ENCODE measurements around the gene SPAG8.

- TF ChIP-seq EP300 (IDR thresholded peaks at IDR 0.05; ENCODE audit: borderline replicate concordance in 1 of 2, control insufficient read depth in 1 of 2, low read depth in 2 of 2, low read length in 2 of 2) (no peak), MAX (IDR thresholded peaks at IDR 0.05; ENCODE audit: low read depth, low read length) (no peak), NKRF (conservative IDR thresholded peaks at IDR 0.05) (no peak), BCL11A (IDR thresholded peaks at IDR 0.05; ENCODE audit: low read depth, low read length) (no peak), ESRRA (IDR thresholded peaks at IDR 0.05; ENCODE audit: low read length) (no peak), CHD1 (IDR thresholded peaks at IDR 0.05; ENCODE audit: low read depth, low read length) (no peak), TARDBP (IDR thresholded peaks at IDR 0.05; ENCODE audit: borderline replicate concordance) (no peak), POLR2A (IDR thresholded peaks at IDR 0.05; ENCODE audit: low read depth, low read length) (no peak), GABPA (IDR thresholded peaks at IDR 0.05; ENCODE audit: low read depth) (no peak), REST (IDR thresholded peaks at IDR 0.05; ENCODE audit: low read depth, low read length) (no peak), CTCF (IDR thresholded peaks at IDR 0.05 in 2 of 3, conservative IDR thresholded peaks at IDR 0.05 in 1 of 3; ENCODE audit: control insufficient read depth in 2 of 3, extremely low read depth in 1 of 3, insufficient read depth in 1 of 3, low read depth in 3 of 3, low read length in 3 of 3) (no peak), ZNF274 (IDR thresholded peaks at IDR 0.05; ENCODE audit: insufficient read depth, insufficient read length) (no peak), CEBPB (IDR thresholded peaks at IDR 0.05; ENCODE audit: borderline replicate concordance in 1 of 2, low read depth in 2 of 2, low read length in 2 of 2) (no peak)
These were observed 10.5 kb downstream of the SPAG8 start for GRCh38 chr9:35801328-35802128.

Data from GM12878 (cell line).